ENCODE results near the gene G2E3.
"Not testable (repeated sequence)": the region's sequence is repeated elsewhere in the genome, so short reads cannot be mapped to it uniquely, and the experiment has no call there.

Gene G2E3

GRCh38 chr14:30559638-30560091 lies 707 bp downstream of the G2E3 start:
- DNase-seq (ENCODE audit: low read depth) = no peak

- DNase-seq (ENCODE audit: low read depth) = no peak
Measured at GRCh38 chr14:30560581-30560980, 1.6 kb downstream of the G2E3 start.

GRCh38 chr14:30564235-30564867 lies 5.4 kb downstream of the G2E3 start:
- no peak for DNase-seq (ENCODE audit: low read depth)

- DNase-seq (ENCODE audit: low read depth) = no peak
Measured at GRCh38 chr14:30564868-30565248, 5.9 kb downstream of the G2E3 start.

- no peak for DNase-seq (ENCODE audit: low read depth)
Measured at GRCh38 chr14:30569216-30569902, 10.4 kb downstream of the G2E3 start.

- no peak for DNase-seq (ENCODE audit: low read depth)
Measured at GRCh38 chr14:30569903-30570226, 10.9 kb downstream of the G2E3 start.

- DNase-seq (ENCODE audit: low read depth) = no peak
Measured at GRCh38 chr14:30572237-30572636, 13.3 kb downstream of the G2E3 start.

- no peak for DNase-seq (ENCODE audit: low read depth)
Measured at GRCh38 chr14:30572771-30573170, 13.8 kb downstream of the G2E3 start.

GRCh38 chr14:30573226-30573814 lies 14.4 kb downstream of the G2E3 start:
- no peak for DNase-seq (ENCODE audit: low read depth)

- DNase-seq (ENCODE audit: low read depth) = no peak
Measured at GRCh38 chr14:30573966-30574365, 15.0 kb downstream of the G2E3 start.

- not testable (repeated sequence) for DNase-seq (ENCODE audit: low read depth)
Measured at GRCh38 chr14:30574777-30575176, 15.8 kb downstream of the G2E3 start.

- not testable (repeated sequence) for DNase-seq (ENCODE audit: low read depth)
Measured at GRCh38 chr14:30576333-30576732, 17.4 kb downstream of the G2E3 start.

- DNase-seq (ENCODE audit: low read depth) = no peak
Measured at GRCh38 chr14:30580616-30581282, 21.8 kb downstream of the G2E3 start.

GRCh38 chr14:30581283-30581625 lies 22.3 kb downstream of the G2E3 start:
- no peak for DNase-seq (ENCODE audit: low read depth)

GRCh38 chr14:30582376-30582775 lies 23.4 kb downstream of the G2E3 start:
- no peak for DNase-seq (ENCODE audit: low read depth)

GRCh38 chr14:30584058-30584630 lies 25.2 kb downstream of the G2E3 start:
- no peak for DNase-seq (ENCODE audit: low read depth)

- no peak for DNase-seq (ENCODE audit: low read depth)
Measured at GRCh38 chr14:30585204-30585603, 26.2 kb downstream of the G2E3 start.

- no peak for DNase-seq (ENCODE audit: low read depth)
Measured at GRCh38 chr14:30587141-30587540, 28.2 kb downstream of the G2E3 start.

- no peak for DNase-seq (ENCODE audit: low read depth)
Measured at GRCh38 chr14:30588873-30589272, 29.9 kb downstream of the G2E3 start.

- DNase-seq (ENCODE audit: low read depth) = no peak
Measured at GRCh38 chr14:30596935-30597334, 38.0 kb downstream of the G2E3 start.

GRCh38 chr14:30597504-30597903 lies 38.5 kb downstream of the G2E3 start:
- DNase-seq (ENCODE audit: low read depth) = no peak
